NCI-H2081 treated with DMSO at 0.1 percent for 48 hours (cell line): ENCODE results near the gene GRK2.

Experiments
- DNase-seq: peaks from one replicate; lab custom pipeline; 2025; lab: John Stamatoyannopoulos, UW

Gene GRK2

DNA sequence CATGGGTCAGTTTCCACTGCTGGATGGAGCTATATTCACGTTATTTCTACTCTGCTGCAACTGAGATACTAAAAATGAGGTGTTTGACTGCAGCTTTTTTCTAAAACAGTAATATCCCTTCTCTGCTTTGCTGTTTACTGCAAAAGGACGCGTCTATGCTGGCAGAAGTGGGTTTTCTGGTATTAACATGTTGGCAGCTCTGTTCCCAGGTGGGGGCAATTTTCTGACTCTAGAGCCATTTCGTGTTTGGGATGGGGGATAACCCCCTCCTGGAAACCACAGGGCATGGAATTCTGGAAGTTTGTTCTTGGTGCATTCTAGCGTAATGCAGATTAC lies 4.9 kb downstream of the GRK2 start:
- DNase-seq = no peak

DNA sequence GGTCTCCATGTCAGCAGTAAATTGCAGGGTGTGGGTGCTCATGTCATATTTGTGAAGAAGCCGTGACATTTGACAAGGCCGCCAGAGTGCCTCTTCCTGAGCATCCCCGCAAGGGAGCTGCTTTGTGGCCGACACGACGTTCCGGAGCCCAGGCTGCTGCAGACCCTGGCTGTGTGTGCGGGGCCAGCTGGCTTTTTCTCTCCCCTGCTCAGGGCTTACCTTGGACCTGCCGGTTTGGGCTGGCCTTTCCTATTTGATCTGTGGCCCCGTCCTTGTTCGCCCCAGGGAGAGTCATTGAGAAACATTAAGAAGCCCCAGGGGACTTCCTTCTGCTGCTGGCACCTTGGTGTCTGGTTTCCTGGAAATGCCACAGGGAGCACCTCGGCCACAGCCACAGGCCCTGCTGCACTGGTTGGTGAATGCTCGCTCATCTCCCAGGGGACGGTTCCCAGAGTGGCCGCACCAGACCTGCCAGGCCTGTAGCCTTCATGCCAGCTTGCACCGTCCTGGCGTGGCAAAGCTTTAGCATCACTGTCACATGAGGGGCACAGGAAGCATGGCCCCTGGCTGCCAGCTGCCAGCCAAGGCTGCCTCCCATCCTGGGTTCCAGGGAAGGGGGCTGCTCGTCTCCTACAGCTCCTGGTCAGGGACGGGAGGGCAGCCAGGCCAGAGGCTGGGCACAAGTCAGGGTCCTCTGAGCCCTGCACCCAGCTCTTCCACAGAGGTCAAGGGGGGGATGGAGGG lies 5.4 kb downstream of the GRK2 start:
- no peak for DNase-seq

DNA sequence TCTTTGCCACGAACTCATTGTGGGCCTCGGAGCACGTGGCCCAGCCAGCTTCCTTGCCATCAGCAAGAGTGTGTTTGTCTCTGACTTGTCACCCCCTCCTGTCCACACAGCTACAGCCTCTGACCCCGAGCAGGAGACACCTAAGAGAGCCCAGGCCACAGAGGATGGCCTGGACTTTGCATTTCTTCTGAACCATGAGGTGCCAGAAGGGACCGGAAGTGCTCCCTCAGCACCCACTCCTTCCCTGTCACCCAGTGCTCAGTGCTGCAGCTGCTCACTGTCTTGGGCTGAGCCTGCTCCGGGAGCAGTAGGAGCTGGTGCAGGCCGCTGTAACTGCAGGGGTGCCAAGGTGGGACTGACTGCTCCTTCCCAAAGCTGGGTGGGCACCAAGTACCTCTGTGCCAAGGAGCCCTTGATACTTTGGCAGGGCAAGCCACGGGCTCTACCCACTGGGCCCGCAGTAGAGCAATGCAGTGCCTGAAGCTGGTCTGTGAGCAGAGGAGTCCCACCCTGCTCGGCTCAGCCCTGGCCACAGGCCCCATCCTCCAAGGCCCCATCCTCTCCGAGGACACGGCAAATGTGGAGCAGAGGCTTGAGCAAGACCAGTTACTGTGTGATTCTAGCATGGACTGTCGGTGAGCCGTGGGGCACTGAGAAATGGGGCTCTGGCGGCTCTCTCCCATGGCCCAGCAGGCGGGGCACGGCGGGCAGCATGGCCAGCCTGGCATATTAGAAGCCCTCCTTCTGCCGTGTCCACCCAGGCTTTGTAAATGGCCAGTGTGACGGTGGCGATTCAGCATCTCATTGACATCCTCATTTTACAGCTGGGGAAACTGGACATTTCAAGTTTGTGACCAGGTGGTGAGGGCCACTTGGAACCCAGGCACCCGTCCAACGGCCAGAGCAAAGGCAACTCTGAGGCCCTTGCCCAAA lies 6.3 kb downstream of the GRK2 start:
- DNase-seq = no peak

DNA sequence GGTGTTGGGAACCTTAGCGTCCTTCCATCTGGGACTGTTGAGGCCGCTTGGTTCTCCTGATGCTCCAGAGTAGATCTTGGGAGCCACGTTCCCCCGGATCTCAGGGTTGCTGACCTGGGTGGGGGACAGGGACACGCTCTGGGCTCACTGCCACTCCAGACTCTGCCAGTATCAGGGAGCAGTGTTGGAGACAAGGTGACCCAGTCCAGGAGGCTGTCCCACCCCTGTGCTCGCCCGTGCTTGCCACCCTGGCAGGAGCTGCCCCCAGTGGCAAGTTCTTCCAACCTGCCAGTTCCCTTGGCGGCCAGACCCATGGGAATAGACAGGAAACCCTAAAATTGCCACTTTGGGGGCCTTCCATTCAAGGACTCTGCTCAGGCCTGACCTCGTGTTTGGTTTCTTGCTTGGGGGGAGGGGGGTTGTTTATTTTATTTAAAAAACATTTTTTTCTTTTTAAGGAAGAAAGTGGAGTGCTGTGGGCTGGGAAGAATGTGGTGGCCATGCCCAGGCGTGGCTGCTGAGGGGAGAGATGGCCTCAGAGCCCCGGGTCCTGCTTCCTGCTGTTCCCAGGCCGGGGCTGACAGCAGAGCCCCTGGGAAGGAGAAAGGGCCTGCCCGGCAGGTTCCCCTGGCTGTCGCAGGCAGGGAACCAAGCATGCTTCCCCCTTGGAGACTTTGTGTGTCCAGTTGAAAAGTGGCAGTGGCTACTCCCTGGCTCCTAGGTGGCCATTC lies 7.2 kb downstream of the GRK2 start:
- no peak for DNase-seq

DNA sequence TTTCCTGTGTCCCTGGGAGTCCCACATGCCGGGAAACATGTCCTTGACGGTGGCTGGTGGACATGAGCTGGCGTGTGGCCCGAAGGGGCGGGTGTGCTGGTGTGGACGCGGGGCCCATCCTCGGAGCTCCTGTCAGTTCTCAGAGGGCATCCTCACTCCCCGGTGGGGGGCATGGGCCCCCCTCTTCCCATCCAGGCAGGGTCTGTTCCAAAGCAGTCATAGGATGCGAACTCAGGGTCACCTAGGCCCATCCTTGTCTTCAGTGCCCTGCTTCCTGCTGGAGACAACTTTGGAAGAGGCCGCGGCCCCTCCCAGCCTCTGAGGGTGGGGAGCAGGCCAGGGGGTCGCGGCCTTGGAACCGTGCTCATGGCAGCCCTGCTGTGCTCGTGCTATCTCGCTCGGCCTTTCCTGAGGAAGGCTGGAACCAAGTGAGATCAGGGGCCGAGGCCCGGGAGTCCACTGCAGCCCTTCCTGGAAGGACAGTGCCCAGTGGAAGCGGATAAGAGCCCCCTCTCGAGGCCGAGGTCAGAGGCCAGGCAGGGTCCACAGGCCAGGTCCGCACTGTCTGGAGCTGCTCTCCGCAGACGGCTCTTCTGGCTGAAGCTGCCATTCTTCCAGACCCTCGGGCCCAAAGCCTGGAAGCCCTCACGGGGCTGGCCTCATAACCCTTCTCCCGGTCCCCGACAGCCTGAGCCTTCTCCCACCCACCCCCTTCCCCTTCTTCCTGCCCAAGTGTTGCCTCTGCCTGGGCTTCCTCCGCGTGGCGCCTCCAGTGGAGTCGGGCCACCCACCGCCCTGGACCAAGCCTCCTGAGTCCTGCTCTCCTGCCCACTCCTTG lies 8.7 kb downstream of the GRK2 start:
- no peak for DNase-seq

DNA sequence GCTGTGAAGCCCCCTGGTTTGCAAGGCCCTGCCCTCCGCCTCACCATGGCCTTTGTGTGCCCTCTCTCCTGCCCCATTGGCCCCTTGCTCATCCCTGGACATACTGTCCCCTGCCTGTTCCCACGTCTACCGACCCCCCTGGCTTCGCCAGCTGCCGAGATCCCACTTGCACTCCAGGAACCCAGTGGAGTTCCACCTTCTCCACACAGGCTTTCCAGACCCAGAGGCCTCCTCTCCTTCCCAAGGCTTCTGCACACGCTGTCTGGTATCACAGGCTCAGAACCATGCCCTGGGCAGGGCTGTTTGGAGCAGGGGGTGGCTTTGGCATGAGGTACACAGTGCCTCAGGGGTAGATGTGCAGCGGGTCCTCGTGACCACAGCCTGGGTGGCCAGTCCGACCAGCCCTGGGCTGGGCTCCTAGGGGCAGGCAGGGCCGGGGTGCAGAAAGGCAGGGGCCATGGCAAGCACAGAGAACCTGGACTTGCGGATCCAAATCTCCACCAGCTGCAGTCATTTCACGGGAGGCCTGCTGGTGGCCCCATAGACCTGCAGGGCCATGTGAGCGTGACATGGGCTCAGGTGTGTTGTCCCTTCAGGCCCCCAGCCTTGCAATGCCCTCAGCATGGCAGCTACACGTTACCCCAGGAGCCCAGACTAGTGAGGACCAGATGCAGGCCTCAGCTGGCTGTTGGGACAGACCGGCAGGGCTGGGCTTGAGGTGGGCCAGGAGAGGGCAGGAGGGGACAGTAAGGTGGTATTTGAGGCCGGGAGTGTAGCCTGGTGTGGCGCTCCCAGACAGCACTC lies 9.5 kb downstream of the GRK2 start:
- no peak for DNase-seq

- DNase-seq = no peak
Observed at GRCh38 chr11:67276781-67277230, 10.5 kb downstream of the GRK2 start.

DNA sequence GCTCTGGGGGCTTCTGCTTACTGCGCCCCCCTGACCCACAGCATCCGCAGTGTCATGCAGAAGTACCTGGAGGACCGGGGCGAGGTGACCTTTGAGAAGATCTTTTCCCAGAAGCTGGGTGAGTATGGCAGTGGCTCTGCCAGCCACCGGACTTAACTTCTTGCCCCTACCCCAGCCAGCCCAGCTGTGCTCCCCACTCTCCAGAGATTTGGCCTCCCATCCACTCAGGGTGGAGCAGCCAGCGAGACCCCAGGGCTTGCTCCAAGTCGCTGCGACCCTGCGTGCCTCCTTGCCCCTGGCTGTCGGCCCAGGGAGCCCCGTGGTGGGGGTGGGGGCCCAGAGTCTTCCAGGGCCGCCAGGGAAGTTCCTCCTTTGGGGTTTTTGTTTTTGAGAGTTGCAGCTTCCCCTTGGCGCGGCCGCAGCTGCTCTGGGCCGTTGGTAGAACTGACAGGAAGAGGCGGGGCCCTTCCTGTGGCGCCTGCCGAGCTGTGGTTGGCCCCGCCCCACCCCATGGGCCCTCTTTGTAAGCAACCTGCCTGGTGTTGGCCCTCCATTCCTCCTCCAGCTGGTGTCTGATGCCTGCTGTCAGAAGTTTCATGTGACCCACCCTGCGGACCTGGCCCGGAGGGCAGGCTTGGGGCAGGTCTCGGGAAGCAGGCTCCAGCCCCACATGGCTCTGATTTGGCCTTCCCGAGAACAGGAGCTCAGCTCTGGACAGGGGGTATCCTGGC lies 11.1 kb downstream of the GRK2 start:
- peak; percentile 28 for DNase-seq

GRCh38 chr11:67278135-67278938 lies 12.1 kb downstream of the GRK2 start:
- DNase-seq = no peak

GRCh38 chr11:67278939-67279588 lies 12.8 kb downstream of the GRK2 start:
- DNase-seq = no peak

GRCh38 chr11:67279589-67280340 lies 13.5 kb downstream of the GRK2 start:
- no peak for DNase-seq

DNA sequence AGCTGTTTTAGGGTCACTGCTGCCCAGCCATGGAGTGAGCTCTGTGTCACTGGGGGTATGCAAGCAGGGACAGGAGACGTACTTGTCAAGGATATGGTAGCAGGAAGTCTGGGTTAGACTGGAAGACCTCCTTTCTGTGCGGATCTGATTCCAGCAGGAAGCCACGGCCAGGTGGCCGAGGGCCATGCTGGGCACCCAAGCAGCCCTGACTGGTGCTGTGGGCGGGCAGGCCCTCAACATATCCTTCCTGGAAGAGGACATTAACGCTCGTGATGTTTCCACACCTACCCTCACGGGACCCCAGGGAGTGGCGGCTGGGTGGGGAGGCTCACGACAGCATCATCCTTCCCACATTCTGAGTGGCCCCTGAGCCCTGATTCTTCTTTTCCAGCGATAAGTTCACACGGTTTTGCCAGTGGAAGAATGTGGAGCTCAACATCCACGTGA lies 14.1 kb downstream of the GRK2 start:
- no peak for DNase-seq

GRCh38 chr11:67280788-67281551 lies 14.7 kb downstream of the GRK2 start:
- no peak for DNase-seq

DNA sequence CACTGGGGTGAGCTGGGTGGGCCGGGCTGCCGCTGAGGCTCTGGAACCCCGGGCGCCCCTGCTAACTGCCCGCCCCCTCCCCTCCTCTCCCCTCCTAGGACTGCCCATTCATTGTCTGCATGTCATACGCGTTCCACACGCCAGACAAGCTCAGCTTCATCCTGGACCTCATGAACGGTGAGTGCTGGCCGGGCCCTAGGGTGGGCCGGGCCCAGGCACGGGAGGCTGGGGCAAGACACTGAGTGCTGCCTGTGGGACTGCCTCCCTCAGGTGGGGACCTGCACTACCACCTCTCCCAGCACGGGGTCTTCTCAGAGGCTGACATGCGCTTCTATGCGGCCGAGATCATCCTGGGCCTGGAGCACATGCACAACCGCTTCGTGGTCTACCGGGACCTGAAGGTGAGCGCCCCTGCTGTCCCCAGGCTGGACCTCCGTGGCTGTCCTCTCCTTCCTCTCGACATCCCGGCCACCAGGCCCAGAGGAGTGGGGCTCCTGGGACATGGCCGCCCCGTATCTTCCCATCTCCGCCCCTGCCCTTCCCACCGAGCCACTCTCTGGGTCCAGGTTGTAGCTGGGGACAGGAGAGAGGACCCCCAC lies 15.4 kb downstream of the GRK2 start:
- DNase-seq = no peak

DNA sequence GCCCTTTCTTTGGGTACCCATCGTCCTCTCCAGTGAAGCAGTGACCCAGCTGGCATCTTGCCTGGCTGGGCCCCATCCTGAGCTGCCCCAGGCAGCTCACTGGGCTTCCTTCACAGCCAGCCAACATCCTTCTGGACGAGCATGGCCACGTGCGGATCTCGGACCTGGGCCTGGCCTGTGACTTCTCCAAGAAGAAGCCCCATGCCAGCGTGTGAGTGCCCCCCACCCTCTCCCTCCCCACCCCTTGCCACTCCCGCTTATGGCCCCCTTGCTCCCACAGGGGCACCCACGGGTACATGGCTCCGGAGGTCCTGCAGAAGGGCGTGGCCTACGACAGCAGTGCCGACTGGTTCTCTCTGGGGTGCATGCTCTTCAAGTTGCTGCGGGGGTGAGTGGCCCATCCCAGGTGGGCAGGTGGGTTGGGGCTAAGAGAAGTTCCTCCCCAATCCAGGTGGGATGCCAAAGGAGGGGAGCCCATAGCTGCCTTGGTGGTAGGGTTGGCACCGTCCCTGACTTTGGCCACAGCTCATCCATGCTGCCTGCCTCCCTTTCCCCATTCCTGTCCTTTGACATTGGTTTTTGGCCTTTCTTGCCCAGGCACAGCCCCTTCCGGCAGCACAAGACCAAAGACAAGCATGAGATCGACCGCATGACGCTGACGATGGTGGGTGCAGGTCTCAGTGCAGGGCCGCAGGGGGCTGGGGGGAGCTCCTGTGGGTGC lies 16.0 kb downstream of the GRK2 start:
- no peak for DNase-seq

GRCh38 chr11:67282876-67283371 lies 16.7 kb downstream of the GRK2 start:
- DNase-seq = no peak
